Measurements from ENCODE around the gene RABGAP1L.
A peak's percentile ranks its signal among the peaks of the same experiment; 100 is the strongest.
"Not testable (repeated sequence)": the region's sequence is repeated elsewhere in the genome, so short reads cannot be mapped to it uniquely, and the experiment has no call there.

The RABGAP1L gene

GRCh38 chr1:174890024-174890423 lies 730.7 kb downstream of the RABGAP1L start:
- Mint-ChIP-seq H3K27ac (ENCODE audit: low read depth) (peak overlapping the region; percentile 52), H3K36me3 (ENCODE audit: insufficient read depth) (peaks cover 7% of the 10 kb centered on the region), H3K4me1 (no peaks in the 10 kb centered on the region), H3K9me3 (no peaks in the 10 kb centered on the region), H3K27me3 (no peaks in the 10 kb centered on the region), H3K4me3 (no peak overlapping the region)
- DNase-seq (ENCODE audit: low spot score in 2 of 2) (no peak), ATAC-seq (replicated peaks; ENCODE audit: extremely low read depth, poor library complexity, severe bottlenecking) (no peak)

DNA sequence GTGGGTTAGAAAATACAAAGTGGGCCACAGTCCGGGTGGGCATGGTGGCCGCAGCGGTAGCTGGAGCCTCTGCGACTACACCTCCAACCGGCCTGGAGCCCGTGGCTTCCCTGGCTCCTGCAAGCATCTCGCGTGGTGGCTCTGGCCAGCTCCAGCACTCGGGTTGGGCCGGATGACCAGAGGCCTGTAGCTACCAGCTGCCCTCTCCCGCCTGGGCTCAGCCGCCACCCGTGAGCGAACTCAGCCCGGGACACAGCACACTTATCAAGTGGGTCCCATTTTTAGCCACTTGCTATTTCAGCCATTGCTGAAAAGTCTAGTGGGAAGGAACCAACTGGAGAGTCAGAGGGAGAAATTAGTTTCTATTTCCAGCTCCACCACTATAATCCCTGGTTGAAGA lies 732.7 kb downstream of the RABGAP1L start:
- Mint-ChIP-seq H3K4me1 (no peaks in the 10 kb centered on the region), H3K4me3 (no peak overlapping the region), H3K27me3 (no peaks in the 10 kb centered on the region), H3K9me3 (no peaks in the 10 kb centered on the region), H3K36me3 (ENCODE audit: insufficient read depth) (peaks cover 7% of the 10 kb centered on the region), H3K27ac (ENCODE audit: low read depth) (no peak overlapping the region)
- DNase-seq (ENCODE audit: low spot score in 2 of 2) (no peak), ATAC-seq (replicated peaks; ENCODE audit: extremely low read depth, poor library complexity, severe bottlenecking) (no peak)

GRCh38 chr1:174894117-174894762 lies 734.9 kb downstream of the RABGAP1L start:
- no peak for DNase-seq (ENCODE audit: low spot score in 2 of 2)
- H3K9me3 Mint-ChIP-seq = no peaks in the 10 kb centered on the region
- no peak for ATAC-seq (replicated peaks; ENCODE audit: extremely low read depth, poor library complexity, severe bottlenecking)
- no peak overlapping the region for H3K27ac Mint-ChIP-seq (ENCODE audit: low read depth)
- H3K27me3 Mint-ChIP-seq = no peaks in the 10 kb centered on the region
- H3K36me3 Mint-ChIP-seq (ENCODE audit: insufficient read depth) = peaks cover 5% of the 10 kb centered on the region
- no peaks in the 10 kb centered on the region for H3K4me1 Mint-ChIP-seq
- H3K4me3 Mint-ChIP-seq = no peak overlapping the region

DNA sequence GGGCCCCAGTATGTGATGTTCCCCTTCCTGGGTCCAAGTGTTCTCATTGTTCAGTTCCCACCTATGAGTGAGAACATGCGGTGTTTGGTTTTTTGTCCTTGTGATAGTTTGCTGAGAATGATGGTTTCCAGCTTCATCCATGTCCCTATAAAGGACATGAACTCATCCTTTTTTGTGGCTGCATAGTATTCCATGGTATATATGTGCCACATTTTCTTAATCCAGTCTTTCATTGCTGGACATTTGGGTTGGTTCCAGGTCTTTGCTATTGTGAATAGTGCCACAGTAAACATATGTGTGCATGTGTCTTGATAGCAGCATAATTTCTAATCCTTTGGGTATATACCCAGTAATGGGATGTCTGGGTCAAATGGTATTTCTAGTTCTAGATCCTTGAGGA lies 736.3 kb downstream of the RABGAP1L start:
- H3K9me3 Mint-ChIP-seq; H3K27me3 Mint-ChIP-seq; DNase-seq (ENCODE audit: low spot score in 2 of 2); H3K27ac Mint-ChIP-seq (ENCODE audit: low read depth); H3K4me1 Mint-ChIP-seq; ATAC-seq (replicated peaks; ENCODE audit: extremely low read depth, poor library complexity, severe bottlenecking); H3K36me3 Mint-ChIP-seq (ENCODE audit: insufficient read depth); H3K4me3 Mint-ChIP-seq: not testable (repeated sequence)

DNA sequence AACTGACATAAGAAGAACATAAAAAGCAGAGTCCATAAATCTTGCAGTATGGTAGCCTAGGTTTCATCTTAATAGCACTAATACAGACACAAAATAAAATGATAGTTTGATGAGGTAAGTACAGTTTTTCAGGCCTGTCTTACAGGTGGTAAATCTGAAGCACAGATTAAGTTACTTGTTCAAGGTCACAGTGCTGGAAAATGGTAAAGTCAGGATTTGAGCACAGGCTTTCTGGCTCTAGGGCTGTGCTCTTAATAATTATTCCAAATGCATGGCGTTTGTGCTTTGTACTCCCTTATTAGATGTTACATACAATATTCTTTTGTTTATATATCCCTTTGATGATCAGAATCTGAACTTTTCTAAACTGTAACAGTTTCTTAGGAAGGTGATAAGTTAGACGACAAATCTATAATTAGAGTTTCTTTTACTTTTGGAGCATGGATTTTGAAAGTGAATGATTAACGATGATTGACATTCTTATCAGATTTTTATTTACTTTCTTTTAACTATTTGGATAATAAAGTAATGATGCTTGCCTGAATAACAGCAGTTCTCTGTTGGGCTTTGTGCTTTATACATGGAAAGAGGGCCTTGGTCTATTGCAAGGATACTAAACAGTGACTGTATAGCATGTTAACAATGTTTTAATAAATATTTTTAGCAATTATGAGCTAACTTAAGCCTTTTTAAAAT lies 738.9 kb downstream of the RABGAP1L start:
- Mint-ChIP-seq H3K36me3 (ENCODE audit: insufficient read depth) (peaks cover 7% of the 10 kb centered on the region), H3K27me3 (no peaks in the 10 kb centered on the region), H3K9me3 (no peaks in the 10 kb centered on the region), H3K4me1 (no peaks in the 10 kb centered on the region), H3K27ac (ENCODE audit: low read depth) (no peak overlapping the region), H3K4me3 (no peak overlapping the region)
- no peak for ATAC-seq (replicated peaks; ENCODE audit: extremely low read depth, poor library complexity, severe bottlenecking)
- no peak for DNase-seq (ENCODE audit: low spot score in 2 of 2)

- Mint-ChIP-seq H3K4me1 (no peaks in the 10 kb centered on the region), H3K27ac (ENCODE audit: low read depth) (no peak overlapping the region), H3K9me3 (peaks cover 6% of the 10 kb centered on the region), H3K4me3 (no peak overlapping the region), H3K27me3 (no peaks in the 10 kb centered on the region), H3K36me3 (ENCODE audit: insufficient read depth) (peaks cover 7% of the 10 kb centered on the region)
- DNase-seq (ENCODE audit: low spot score in 2 of 2) (no peak), ATAC-seq (replicated peaks; ENCODE audit: extremely low read depth, poor library complexity, severe bottlenecking) (no peak)
Measured at GRCh38 chr1:174900317-174900716, 741.0 kb downstream of the RABGAP1L start.

- ATAC-seq (replicated peaks; ENCODE audit: extremely low read depth, poor library complexity, severe bottlenecking) = no peak
- peaks cover 6% of the 10 kb centered on the region for H3K9me3 Mint-ChIP-seq
- peaks cover 8% of the 10 kb centered on the region for H3K36me3 Mint-ChIP-seq (ENCODE audit: insufficient read depth)
- H3K27ac Mint-ChIP-seq (ENCODE audit: low read depth) = no peak overlapping the region
- H3K4me1 Mint-ChIP-seq = no peaks in the 10 kb centered on the region
- no peaks in the 10 kb centered on the region for H3K27me3 Mint-ChIP-seq
- DNase-seq (ENCODE audit: low spot score in 2 of 2) = no peak
- H3K4me3 Mint-ChIP-seq = no peak overlapping the region
Measured at GRCh38 chr1:174902531-174903099, 743.3 kb downstream of the RABGAP1L start.

- Mint-ChIP-seq H3K4me1 (peaks cover 11% of the 10 kb centered on the region), H3K27me3 (no peaks in the 10 kb centered on the region), H3K9me3 (no peaks in the 10 kb centered on the region), H3K27ac (ENCODE audit: low read depth) (no peak overlapping the region), H3K4me3 (no peak overlapping the region), H3K36me3 (ENCODE audit: insufficient read depth) (peaks cover 5% of the 10 kb centered on the region)
- ATAC-seq (replicated peaks; ENCODE audit: extremely low read depth, poor library complexity, severe bottlenecking) (no peak), DNase-seq (ENCODE audit: low spot score in 2 of 2) (no peak)
Measured at GRCh38 chr1:174911606-174912005, 752.3 kb downstream of the RABGAP1L start.

- Mint-ChIP-seq H3K27me3 (no peaks in the 10 kb centered on the region), H3K9me3 (no peaks in the 10 kb centered on the region), H3K4me3 (no peak overlapping the region), H3K27ac (ENCODE audit: low read depth) (no peak overlapping the region), H3K36me3 (ENCODE audit: insufficient read depth) (peaks cover 5% of the 10 kb centered on the region), H3K4me1 (peaks cover 11% of the 10 kb centered on the region)
- ATAC-seq (replicated peaks; ENCODE audit: extremely low read depth, poor library complexity, severe bottlenecking) = no peak
- no peak for DNase-seq (ENCODE audit: low spot score in 2 of 2)
Measured at GRCh38 chr1:174912264-174912663, 752.9 kb downstream of the RABGAP1L start.

- DNase-seq (ENCODE audit: low spot score in 2 of 2) (no peak), ATAC-seq (replicated peaks; ENCODE audit: extremely low read depth, poor library complexity, severe bottlenecking) (no peak)
- Mint-ChIP-seq H3K9me3 (no peaks in the 10 kb centered on the region), H3K27me3 (no peaks in the 10 kb centered on the region), H3K4me3 (no peak overlapping the region), H3K36me3 (ENCODE audit: insufficient read depth) (peaks cover 4% of the 10 kb centered on the region), H3K4me1 (peaks cover 11% of the 10 kb centered on the region), H3K27ac (ENCODE audit: low read depth) (no peak overlapping the region)
Measured at GRCh38 chr1:174913225-174913903, 754.0 kb downstream of the RABGAP1L start.

- Mint-ChIP-seq H3K27ac (ENCODE audit: low read depth) (no peak overlapping the region), H3K4me1 (peaks cover 2% of the 10 kb centered on the region), H3K9me3 (no peaks in the 10 kb centered on the region), H3K27me3 (no peaks in the 10 kb centered on the region), H3K36me3 (ENCODE audit: insufficient read depth) (peaks cover 4% of the 10 kb centered on the region), H3K4me3 (no peak overlapping the region)
- no peak for ATAC-seq (replicated peaks; ENCODE audit: extremely low read depth, poor library complexity, severe bottlenecking)
- no peak for DNase-seq (ENCODE audit: low spot score in 2 of 2)
Measured at GRCh38 chr1:174914991-174915390, 755.7 kb downstream of the RABGAP1L start.

DNA sequence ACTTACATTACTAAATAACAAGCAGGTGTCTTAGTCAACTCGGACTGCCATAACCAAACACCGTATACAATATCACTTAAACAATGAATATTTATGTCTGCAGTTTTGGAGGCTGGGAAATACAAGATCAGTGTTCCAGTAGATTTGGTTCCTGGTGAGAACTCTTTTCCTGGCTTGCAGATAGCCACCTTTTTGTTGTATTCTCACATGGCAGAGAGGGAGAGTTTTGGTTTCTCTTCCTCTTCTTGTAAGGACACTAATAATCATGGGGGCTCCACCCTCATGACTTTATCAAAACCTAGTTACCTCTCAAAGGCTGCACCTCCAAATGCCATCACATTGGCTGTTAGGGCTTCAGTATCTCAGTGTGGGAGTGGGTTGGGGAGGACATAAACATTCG lies 757.5 kb downstream of the RABGAP1L start:
- DNase-seq (ENCODE audit: low spot score in 2 of 2) (no peak), ATAC-seq (replicated peaks; ENCODE audit: extremely low read depth, poor library complexity, severe bottlenecking) (no peak)
- no peak overlapping the region for H3K4me3 Mint-ChIP-seq

DNA sequence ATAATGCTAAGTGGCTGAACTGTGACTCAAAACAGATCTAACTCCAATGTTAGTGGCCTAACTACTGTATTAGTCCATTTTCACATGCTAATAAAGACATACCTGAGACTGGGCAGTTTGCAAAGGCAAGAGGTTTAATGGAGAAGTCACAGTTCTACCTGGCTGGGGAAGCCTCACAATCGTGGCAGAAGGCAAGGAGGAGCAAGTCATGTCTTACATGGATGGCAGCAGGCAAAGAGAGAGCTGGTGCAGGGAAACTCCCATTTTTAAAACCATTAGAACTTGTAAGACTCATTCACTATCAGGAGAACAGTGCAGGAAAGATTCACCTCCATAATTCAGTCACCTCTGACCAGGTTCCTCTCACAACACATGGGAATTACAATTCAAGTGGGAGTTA lies 760.8 kb downstream of the RABGAP1L start:
- H3K36me3 Mint-ChIP-seq (ENCODE audit: insufficient read depth) = peaks cover 1% of the 10 kb centered on the region
- peaks cover 5% of the 10 kb centered on the region for H3K4me1 Mint-ChIP-seq
- ATAC-seq (replicated peaks; ENCODE audit: extremely low read depth, poor library complexity, severe bottlenecking) (no peak), DNase-seq (ENCODE audit: low spot score in 2 of 2) (no peak)
- H3K4me3 Mint-ChIP-seq = no peak overlapping the region
- H3K27ac Mint-ChIP-seq (ENCODE audit: low read depth) = no peak overlapping the region
- H3K9me3 Mint-ChIP-seq = peaks cover 6% of the 10 kb centered on the region
- no peaks in the 10 kb centered on the region for H3K27me3 Mint-ChIP-seq

More for the DNA sequence above, 757.5 kb downstream of the RABGAP1L start:
- H3K36me3 Mint-ChIP-seq (ENCODE audit: insufficient read depth) = peaks cover 1% of the 10 kb centered on the region
- no peaks in the 10 kb centered on the region for H3K9me3 Mint-ChIP-seq
- no peaks in the 10 kb centered on the region for H3K27me3 Mint-ChIP-seq
- H3K27ac Mint-ChIP-seq (ENCODE audit: low read depth) = no peak overlapping the region
- no peaks in the 10 kb centered on the region for H3K4me1 Mint-ChIP-seq

Measured in central memory CD8-positive, alpha-beta T cell (primary cell).